GM23338 (cell line): ENCODE measurements around the gene PMP22.

Experiments used
- CREB1 ChIP-seq: fragments of 250-450 bp; sonication (Bioruptor Pico); IDR thresholded peaks from 2 replicates; pipeline ENCODE4 v1.5.0; 2020; ENCODE audit warnings: low read depth, mild to moderate bottlenecking, moderate library complexity
- EZH2 ChIP-seq: fragments of 200-600 bp; sonication (generic); IDR thresholded peaks from one replicate; pipeline ENCODE4 v1.8.0; 2017; ENCODE audit warnings: antibody characterized with exemption, mild to moderate bottlenecking, low read depth; ENCODE audit not compliant: unreplicated experiment
- EZH2phosphoT487 ChIP-seq: fragments of 200-600 bp; sonication (generic); IDR thresholded peaks from one replicate; pipeline ENCODE4 v1.8.1; 2018; ENCODE audit warnings: antibody characterized with exemption; ENCODE audit not compliant: unreplicated experiment
- JUNB ChIP-seq: IDR thresholded peaks from one replicate; pipeline ENCODE4 v1.6.1; 2016; ENCODE audit warnings: antibody characterized with exemption; ENCODE audit not compliant: unreplicated experiment
- NANOG ChIP-seq: IDR thresholded peaks from 2 replicates; pipeline ENCODE4 v1.6.1; 2016; ENCODE audit warnings: antibody characterized with exemption, borderline replicate concordance
- POLR2AphosphoS5 ChIP-seq: IDR thresholded peaks from 2 replicates; pipeline ENCODE4 v1.6.1; 2016; ENCODE audit warnings: antibody characterized with exemption, low read depth
- REST ChIP-seq: IDR thresholded peaks from one replicate; pipeline ENCODE4 v1.6.1; 2018; ENCODE audit warnings: antibody characterized with exemption; ENCODE audit not compliant: unreplicated experiment
- STAT1 ChIP-seq: IDR thresholded peaks from one replicate; pipeline ENCODE4 v1.6.1; 2016; ENCODE audit warnings: antibody characterized with exemption; ENCODE audit not compliant: unreplicated experiment
- ZNF114 ChIP-seq: fragments of 250-450 bp; sonication (Bioruptor Pico); IDR thresholded peaks from 2 replicates; pipeline ENCODE4 v1.5.0; 2020; ENCODE audit warnings: mild to moderate bottlenecking, moderate library complexity
- TF ChIP-seq, protein P1 (sequence below), 2 experiments: fragments of 200-600 bp in 1 of 2; sonication (generic) in 1 of 2; conservative IDR thresholded peaks; 2 replicates each; pipeline versions ENCODE4 v1.5.1 to v1.6.1; 2016 to 2017; ENCODE audit warnings: antibody characterized with exemption in 2 of 2, low read depth in 2 of 2, mild to moderate bottlenecking in 2 of 2, moderate library complexity in 1 of 2

- TF ChIP-seq POLR2AphosphoS5 (no peak), STAT1 (no peak), EZH2phosphoT487 (no peak), EZH2 (no peak), REST (no peak), NANOG (no peak), JUNB (no peak), CREB1 (CRISPR knock-in tag) (no peak), ZNF114 (CRISPR knock-in tag) (no peak)
- TF ChIP-seq, protein P1, sequence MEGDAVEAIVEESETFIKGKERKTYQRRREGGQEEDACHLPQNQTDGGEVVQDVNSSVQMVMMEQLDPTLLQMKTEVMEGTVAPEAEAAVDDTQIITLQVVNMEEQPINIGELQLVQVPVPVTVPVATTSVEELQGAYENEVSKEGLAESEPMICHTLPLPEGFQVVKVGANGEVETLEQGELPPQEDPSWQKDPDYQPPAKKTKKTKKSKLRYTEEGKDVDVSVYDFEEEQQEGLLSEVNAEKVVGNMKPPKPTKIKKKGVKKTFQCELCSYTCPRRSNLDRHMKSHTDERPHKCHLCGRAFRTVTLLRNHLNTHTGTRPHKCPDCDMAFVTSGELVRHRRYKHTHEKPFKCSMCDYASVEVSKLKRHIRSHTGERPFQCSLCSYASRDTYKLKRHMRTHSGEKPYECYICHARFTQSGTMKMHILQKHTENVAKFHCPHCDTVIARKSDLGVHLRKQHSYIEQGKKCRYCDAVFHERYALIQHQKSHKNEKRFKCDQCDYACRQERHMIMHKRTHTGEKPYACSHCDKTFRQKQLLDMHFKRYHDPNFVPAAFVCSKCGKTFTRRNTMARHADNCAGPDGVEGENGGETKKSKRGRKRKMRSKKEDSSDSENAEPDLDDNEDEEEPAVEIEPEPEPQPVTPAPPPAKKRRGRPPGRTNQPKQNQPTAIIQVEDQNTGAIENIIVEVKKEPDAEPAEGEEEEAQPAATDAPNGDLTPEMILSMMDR (conservative IDR thresholded peaks at IDR 0.05; ENCODE audit: low read depth in 2 of 2), result no peak
Observed at GRCh38 chr17:15265131-15265530, at the start of gene PMP22.
